ENCODE data around the gene PRSS53. TPM values are rescaled to one million over a fixed set of nuclear protein-coding genes. Genes with fewer than 3 reads are reported as not detected.

The PRSS53 gene
- total and polyA plus RNA-seq, 10 donors, result 1.6 to 6.0 (median 2.5) TPM

DNA sequence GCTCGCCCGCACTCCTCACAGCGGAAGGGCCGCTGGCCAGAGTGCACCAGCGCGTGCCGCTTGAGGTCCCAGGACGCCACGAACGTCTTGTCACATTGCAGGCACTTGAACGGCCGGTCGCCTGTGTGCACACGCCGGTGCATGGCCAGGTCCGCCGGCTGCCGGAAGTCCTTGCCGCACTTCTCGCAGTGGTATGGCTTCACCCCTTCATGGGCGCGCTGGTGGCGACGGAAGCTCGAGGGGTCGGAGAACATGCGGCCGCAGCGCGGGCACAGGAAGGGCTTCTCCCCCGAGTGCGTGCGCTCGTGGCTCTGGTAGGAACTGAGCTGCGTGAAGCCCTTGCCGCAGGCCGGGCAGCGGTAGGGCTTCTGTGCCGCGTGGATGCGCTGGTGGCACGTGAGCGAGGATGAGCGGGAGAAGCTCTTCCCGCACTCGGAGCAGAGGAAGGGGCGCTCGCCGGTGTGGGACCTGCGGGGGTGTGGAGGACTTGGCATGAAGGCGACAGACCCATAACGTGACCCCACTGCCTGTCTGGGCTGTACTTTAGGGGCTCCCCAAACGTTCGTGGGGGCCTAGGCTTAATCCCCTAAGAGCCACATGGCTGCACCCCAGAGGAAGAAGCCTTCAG lies 26.8 kb downstream of the PRSS53 start:
- Histone ChIP-seq H3K27ac (no peak overlapping the region), H3K4me1 (peaks cover 0 to 53% (median 23%) of the 10 kb centered on the region in 6 donors), H3K4me3 (no peak overlapping the region), H3K27me3 (replicated peaks in 1 of 7) (no peaks in the 10 kb centered on the region), H3K36me3 (peaks cover 0 to 66% (median 29%) of the 10 kb centered on the region in 6 donors), H3K9me3 (no peaks in the 10 kb centered on the region)
- DNase-seq, result no peak
- no peak for TF ChIP-seq POLR2A (IDR thresholded peaks at IDR 0.05)
- peak in 2 of 3 donors; percentile 17 to 37 for TF ChIP-seq POLR2AphosphoS5 (IDR thresholded peaks at IDR 0.05)
- TF ChIP-seq, protein P1, sequence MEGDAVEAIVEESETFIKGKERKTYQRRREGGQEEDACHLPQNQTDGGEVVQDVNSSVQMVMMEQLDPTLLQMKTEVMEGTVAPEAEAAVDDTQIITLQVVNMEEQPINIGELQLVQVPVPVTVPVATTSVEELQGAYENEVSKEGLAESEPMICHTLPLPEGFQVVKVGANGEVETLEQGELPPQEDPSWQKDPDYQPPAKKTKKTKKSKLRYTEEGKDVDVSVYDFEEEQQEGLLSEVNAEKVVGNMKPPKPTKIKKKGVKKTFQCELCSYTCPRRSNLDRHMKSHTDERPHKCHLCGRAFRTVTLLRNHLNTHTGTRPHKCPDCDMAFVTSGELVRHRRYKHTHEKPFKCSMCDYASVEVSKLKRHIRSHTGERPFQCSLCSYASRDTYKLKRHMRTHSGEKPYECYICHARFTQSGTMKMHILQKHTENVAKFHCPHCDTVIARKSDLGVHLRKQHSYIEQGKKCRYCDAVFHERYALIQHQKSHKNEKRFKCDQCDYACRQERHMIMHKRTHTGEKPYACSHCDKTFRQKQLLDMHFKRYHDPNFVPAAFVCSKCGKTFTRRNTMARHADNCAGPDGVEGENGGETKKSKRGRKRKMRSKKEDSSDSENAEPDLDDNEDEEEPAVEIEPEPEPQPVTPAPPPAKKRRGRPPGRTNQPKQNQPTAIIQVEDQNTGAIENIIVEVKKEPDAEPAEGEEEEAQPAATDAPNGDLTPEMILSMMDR (IDR thresholded peaks at IDR 0.05 in 8 of 11, conservative IDR thresholded peaks at IDR 0.05 in 3 of 11), result no peak
- WGBS, 5 donors, result 95 to 98% (median 97%) methylated on average over 47 to 54 of the region's 54 CpGs
- intact Hi-C loops (cut with DNase I; ENCODE audit: low total_unique reads), result no loop called here

DNA sequence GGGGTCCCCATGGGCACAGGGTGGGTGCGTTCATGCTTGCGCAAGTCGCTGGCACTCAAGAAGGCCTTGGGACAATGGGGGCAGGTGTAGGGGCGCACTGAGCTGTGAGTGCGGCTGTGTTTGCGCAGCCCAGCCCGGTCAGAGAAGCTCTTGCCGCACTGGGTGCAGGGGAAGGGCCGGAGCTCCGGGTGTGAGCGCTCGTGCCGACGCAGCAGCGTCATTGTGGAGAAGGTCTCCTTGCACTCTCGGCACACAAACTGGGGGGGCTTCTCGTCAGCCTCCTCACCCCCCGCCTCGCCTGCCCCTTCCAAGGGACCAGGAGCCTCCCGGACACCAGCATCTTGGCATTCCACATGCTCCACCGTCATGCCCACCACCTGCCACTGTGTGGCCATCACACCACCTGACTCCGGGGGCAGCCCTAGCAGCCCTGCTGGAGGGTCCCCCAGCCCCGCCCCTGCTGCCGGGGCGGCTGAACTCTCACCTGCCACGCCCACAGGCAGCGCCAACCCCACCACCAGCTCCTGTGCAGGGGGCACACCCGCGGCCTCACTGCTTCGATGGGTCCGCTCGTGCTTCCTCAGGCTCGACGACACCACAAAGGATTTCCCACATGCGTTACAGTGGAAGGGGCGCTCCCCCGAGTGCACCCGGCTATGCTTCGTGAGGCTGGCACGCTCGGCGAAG lies 27.5 kb downstream of the PRSS53 start:
- intact Hi-C loops (cut with DNase I; ENCODE audit: low total_unique reads), result no loop called here
- H3K9me3 ChIP-seq, result no peaks in the 10 kb centered on the region
- peaks cover 0 to 46% (median 23%) of the 10 kb centered on the region in 6 donors for H3K4me1 ChIP-seq
- H3K27me3 ChIP-seq (replicated peaks in 1 of 7), result no peaks in the 10 kb centered on the region
- H3K36me3 ChIP-seq, result peaks cover 0 to 66% (median 29%) of the 10 kb centered on the region in 6 donors
- no peak overlapping the region for H3K27ac ChIP-seq
- no peak overlapping the region for H3K4me3 ChIP-seq
- TF ChIP-seq, protein P1 (IDR thresholded peaks at IDR 0.05 in 8 of 11, conservative IDR thresholded peaks at IDR 0.05 in 3 of 11), result no peak
- TF ChIP-seq POLR2A (IDR thresholded peaks at IDR 0.05), result no peak
- no peak for TF ChIP-seq POLR2AphosphoS5 (IDR thresholded peaks at IDR 0.05)
- 85 to 97% (median 95%) methylated on average over 4 to 42 of the region's 42 CpGs for WGBS, 5 donors
- DNase-seq, result no peak

DNA sequence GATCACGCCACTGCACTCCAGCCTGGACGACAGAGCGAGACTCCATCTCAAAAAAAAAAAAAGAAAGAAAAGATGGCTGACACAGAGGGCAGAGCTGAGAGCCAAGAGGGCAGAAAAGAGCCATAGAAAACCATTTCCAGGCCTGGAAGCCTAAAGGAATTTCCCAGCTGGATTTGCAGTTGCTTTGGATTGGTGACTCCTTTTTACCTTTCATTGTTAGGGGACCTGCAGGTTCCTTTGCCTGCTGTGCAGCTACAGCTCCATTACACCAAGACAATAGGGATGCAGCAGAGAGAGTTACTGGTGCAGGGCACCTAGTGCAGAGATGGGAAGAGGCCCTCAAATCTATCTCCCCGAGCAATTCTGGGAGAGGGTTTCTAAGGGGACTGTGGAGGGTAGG lies 33.1 kb downstream of the PRSS53 start:
- no peak overlapping the region for H3K4me3 ChIP-seq
- DNase-seq, result no peak
- 76 to 89% (median 85%) methylated on average over 4 of the region's 4 CpGs for WGBS, 5 donors
- H3K9me3 ChIP-seq, result no peaks in the 10 kb centered on the region
- intact Hi-C loops (cut with DNase I; ENCODE audit: low total_unique reads), result no loop called here
- TF ChIP-seq POLR2AphosphoS5 (IDR thresholded peaks at IDR 0.05) (no peak), POLR2A (IDR thresholded peaks at IDR 0.05) (no peak)
- TF ChIP-seq, protein P1 (IDR thresholded peaks at IDR 0.05 in 8 of 11, conservative IDR thresholded peaks at IDR 0.05 in 3 of 11), result no peak
- H3K4me1 ChIP-seq, result no peaks in the 10 kb centered on the region
- H3K27ac ChIP-seq, result no peak overlapping the region
- H3K27me3 ChIP-seq (replicated peaks in 1 of 7), result no peaks in the 10 kb centered on the region
- peaks cover 0 to 29% (median 3%) of the 10 kb centered on the region in 6 donors for H3K36me3 ChIP-seq

DNA sequence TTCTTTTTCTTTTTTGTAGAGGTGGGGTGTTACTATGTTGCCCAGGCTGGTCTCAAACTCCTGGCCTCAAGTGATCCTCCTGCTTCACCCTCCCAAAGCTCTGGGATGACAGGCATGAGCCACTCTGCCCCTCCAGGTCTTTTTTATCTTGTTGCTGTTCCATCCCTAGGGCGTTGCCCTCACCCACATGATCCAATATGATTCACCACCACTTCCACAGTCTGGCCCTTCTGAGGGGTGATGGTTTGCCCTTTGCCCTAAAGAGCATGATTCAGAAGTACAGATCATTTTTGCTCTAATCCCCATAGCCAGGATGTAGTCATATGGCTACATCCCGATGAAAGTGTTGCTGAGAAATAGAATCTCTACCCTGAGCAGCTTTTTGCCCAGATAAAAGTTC lies 36.6 kb downstream of the PRSS53 start:
- DNase-seq, result no peak
- intact Hi-C loops (cut with DNase I; ENCODE audit: low total_unique reads), result no loop called here
- Histone ChIP-seq H3K27me3 (replicated peaks in 1 of 7) (no peaks in the 10 kb centered on the region), H3K36me3 (no peaks in the 10 kb centered on the region), H3K4me3 (no peak overlapping the region), H3K4me1 (peaks cover 0 to 7% (median 0%) of the 10 kb centered on the region in 6 donors), H3K9me3 (no peaks in the 10 kb centered on the region), H3K27ac (no peak overlapping the region)
- WGBS, 5 donors, result 54 to 86% (median 74%) methylated on average over 2 of the region's 2 CpGs
- TF ChIP-seq POLR2A (IDR thresholded peaks at IDR 0.05) (no peak), POLR2AphosphoS5 (IDR thresholded peaks at IDR 0.05) (no peak)
- TF ChIP-seq, protein P1 (IDR thresholded peaks at IDR 0.05 in 8 of 11, conservative IDR thresholded peaks at IDR 0.05 in 3 of 11), result no peak
